MM.1S (cell line): ENCODE results near the gene ASXL1.

Experiments
- DNase-seq: peaks from one replicate; pipeline ENCODE4 v3.0.0-alpha.2; 2015
- H2AFZ ChIP-seq: fragments of 300-600 bp; sonication (generic); 2 replicates; pipeline ENCODE4 v1.6.0; 2016; ENCODE audit warnings: antibody characterized with exemption, low read length
- H3F3A ChIP-seq: fragments of 300-600 bp; sonication (generic); 2 replicates; pipeline ENCODE4 v1.6.1; 2016; ENCODE audit warnings: mild to moderate bottlenecking, antibody characterized with exemption, low read length, moderate library complexity, mixed read lengths; ENCODE audit not compliant: insufficient read depth
- H3K27ac ChIP-seq: fragments of 300-600 bp; sonication (generic); 2 replicates; pipeline ENCODE4 v1.5.1; 2016; ENCODE audit warnings: mild to moderate bottlenecking, low read length
- H3K27me3 ChIP-seq: fragments of 300-600 bp; sonication (generic); replicated peaks from 2 replicates; pipeline ENCODE4 v1.6.0; 2016; ENCODE audit warnings: low read length; ENCODE audit not compliant: insufficient read depth
- H3K36me3 ChIP-seq: fragments of 300-600 bp; sonication (generic); replicated peaks from 2 replicates; pipeline ENCODE4 v1.6.1; 2016; ENCODE audit warnings: mild to moderate bottlenecking, low read length, mixed read lengths; ENCODE audit not compliant: insufficient read depth
- H3K4me1 ChIP-seq: fragments of 300-600 bp; sonication (generic); 2 replicates; pipeline ENCODE4 v1.6.1; 2016; ENCODE audit warnings: low read length, mixed read lengths
- H3K4me2 ChIP-seq: fragments of 300-600 bp; sonication (generic); 2 replicates; pipeline ENCODE4 v1.6.0; 2016; ENCODE audit warnings: low read depth, low read length
- H3K4me3 ChIP-seq: fragments of 300-600 bp; sonication (generic); 2 replicates; pipeline ENCODE4 v1.5.1; 2016; ENCODE audit warnings: low read length, mixed read lengths
- H3K79me2 ChIP-seq: fragments of 300-600 bp; sonication (generic); 2 replicates; pipeline ENCODE4 v1.6.1; 2016; ENCODE audit warnings: mixed run types, low read length, mixed read lengths
- H3K9ac ChIP-seq: fragments of 300-600 bp; sonication (generic); 2 replicates; pipeline ENCODE4 v1.6.1; 2016; ENCODE audit warnings: low read length, mixed read lengths
- H3K9me2 ChIP-seq: fragments of 300-600 bp; sonication (generic); replicated peaks from 2 replicates; pipeline ENCODE4 v1.6.1; 2016; ENCODE audit warnings: mild to moderate bottlenecking, low read length, mixed read lengths; ENCODE audit not compliant: insufficient read depth
- H3K9me3 ChIP-seq: fragments of 300-600 bp; sonication (generic); replicated peaks from 2 replicates; pipeline ENCODE4 v1.6.1; 2016; ENCODE audit warnings: mild to moderate bottlenecking, low read length, mixed read lengths; ENCODE audit not compliant: insufficient read depth
- H4K20me1 ChIP-seq: fragments of 300-600 bp; sonication (generic); 2 replicates; pipeline ENCODE4 v1.6.1; 2016; ENCODE audit warnings: mild to moderate bottlenecking, low read length, moderate library complexity, mixed read lengths; ENCODE audit not compliant: insufficient read depth
- EZH2 ChIP-seq: fragments of 300-600 bp; sonication (generic); optimal IDR thresholded peaks from 2 replicates; pipeline ENCODE3; 2017; ENCODE audit warnings: low read depth, mild to moderate bottlenecking, antibody characterized with exemption, low read length, mixed read lengths
- EZH2phosphoT487 ChIP-seq: fragments of 300-600 bp; sonication (generic); IDR thresholded peaks from 2 replicates; pipeline ENCODE4 v1.6.1; 2018; ENCODE audit warnings: antibody characterized with exemption, low read length
- TF ChIP-seq, protein P1 (sequence below): fragments of 300-600 bp; sonication (generic); IDR thresholded peaks from 2 replicates; pipeline ENCODE4 v1.5.1; 2016; ENCODE audit warnings: antibody characterized with exemption, low read length, mixed read lengths

The ASXL1 gene

DNA sequence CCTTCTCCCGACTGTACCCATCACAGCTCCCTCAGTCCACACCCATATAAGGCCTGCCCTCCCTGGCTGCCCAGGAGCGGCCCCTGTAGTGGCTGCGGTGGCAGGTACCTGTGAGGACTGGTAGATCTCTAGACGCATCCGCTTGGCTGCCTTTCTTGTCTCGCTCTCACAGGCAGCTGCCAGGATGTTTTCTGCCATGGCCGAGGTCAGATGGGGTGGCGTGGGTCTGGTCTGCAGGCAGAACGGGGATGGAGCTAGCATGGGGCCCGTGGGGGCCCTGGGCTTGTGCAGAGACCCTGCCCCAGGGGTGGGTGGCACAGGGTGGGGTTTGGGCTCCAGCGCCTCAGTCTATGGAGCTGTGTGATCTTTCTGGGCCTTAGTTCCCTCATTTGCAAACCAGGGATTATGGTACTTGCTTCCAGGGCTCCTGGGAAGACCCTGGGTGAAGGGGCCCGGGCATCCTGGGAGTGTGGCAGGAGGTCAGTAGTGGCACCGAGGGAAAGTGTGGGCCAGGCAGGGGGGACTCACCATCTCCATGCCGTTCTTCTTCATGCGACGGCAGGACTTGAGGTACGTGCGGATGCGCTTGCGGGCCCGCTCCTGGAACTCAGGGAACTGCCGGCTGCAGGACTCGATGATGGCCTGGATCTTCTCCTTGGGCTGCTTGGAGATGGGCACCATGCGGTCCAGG is 94.8 kb downstream of the ASXL1 start:
- no peak overlapping the region for H3K27ac ChIP-seq
- no peaks in the 10 kb centered on the region for H3K4me1 ChIP-seq
- no peaks in the 10 kb centered on the region for H3K36me3 ChIP-seq
- no peaks in the 10 kb centered on the region for H3K79me2 ChIP-seq
- DNase-seq = no peak
- no peak overlapping the region for H2AFZ ChIP-seq
- no peaks in the 10 kb centered on the region for H3K27me3 ChIP-seq
- no peaks in the 10 kb centered on the region for H3F3A ChIP-seq
- no peaks in the 10 kb centered on the region for H3K9me2 ChIP-seq
- no peak overlapping the region for H3K4me2 ChIP-seq
- no peak overlapping the region for H3K9ac ChIP-seq
- H3K4me3 ChIP-seq = no peak overlapping the region
- TF ChIP-seq EZH2 (no peak), EZH2phosphoT487 (no peak)
- TF ChIP-seq, protein P1, sequence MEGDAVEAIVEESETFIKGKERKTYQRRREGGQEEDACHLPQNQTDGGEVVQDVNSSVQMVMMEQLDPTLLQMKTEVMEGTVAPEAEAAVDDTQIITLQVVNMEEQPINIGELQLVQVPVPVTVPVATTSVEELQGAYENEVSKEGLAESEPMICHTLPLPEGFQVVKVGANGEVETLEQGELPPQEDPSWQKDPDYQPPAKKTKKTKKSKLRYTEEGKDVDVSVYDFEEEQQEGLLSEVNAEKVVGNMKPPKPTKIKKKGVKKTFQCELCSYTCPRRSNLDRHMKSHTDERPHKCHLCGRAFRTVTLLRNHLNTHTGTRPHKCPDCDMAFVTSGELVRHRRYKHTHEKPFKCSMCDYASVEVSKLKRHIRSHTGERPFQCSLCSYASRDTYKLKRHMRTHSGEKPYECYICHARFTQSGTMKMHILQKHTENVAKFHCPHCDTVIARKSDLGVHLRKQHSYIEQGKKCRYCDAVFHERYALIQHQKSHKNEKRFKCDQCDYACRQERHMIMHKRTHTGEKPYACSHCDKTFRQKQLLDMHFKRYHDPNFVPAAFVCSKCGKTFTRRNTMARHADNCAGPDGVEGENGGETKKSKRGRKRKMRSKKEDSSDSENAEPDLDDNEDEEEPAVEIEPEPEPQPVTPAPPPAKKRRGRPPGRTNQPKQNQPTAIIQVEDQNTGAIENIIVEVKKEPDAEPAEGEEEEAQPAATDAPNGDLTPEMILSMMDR = no peak
- no peaks in the 10 kb centered on the region for H4K20me1 ChIP-seq
- H3K9me3 ChIP-seq = no peaks in the 10 kb centered on the region

- H3K4me1 ChIP-seq = no peaks in the 10 kb centered on the region
- TF ChIP-seq EZH2 (no peak), EZH2phosphoT487 (no peak)
- TF ChIP-seq, protein P1 = no peak
- no peaks in the 10 kb centered on the region for H3K79me2 ChIP-seq
- no peak for DNase-seq
- H3K4me3 ChIP-seq = no peak overlapping the region
- no peaks in the 10 kb centered on the region for H3K9me3 ChIP-seq
- H3F3A ChIP-seq = no peaks in the 10 kb centered on the region
- no peak overlapping the region for H3K4me2 ChIP-seq
- H3K27ac ChIP-seq = no peak overlapping the region
- no peak overlapping the region for H2AFZ ChIP-seq
- no peaks in the 10 kb centered on the region for H3K27me3 ChIP-seq
- no peaks in the 10 kb centered on the region for H4K20me1 ChIP-seq
- H3K9ac ChIP-seq = no peak overlapping the region
- H3K9me2 ChIP-seq = no peaks in the 10 kb centered on the region
- H3K36me3 ChIP-seq = no peaks in the 10 kb centered on the region
These were observed 95.5 kb downstream of the ASXL1 start for GRCh38 chr20:32453467-32454163.

DNA sequence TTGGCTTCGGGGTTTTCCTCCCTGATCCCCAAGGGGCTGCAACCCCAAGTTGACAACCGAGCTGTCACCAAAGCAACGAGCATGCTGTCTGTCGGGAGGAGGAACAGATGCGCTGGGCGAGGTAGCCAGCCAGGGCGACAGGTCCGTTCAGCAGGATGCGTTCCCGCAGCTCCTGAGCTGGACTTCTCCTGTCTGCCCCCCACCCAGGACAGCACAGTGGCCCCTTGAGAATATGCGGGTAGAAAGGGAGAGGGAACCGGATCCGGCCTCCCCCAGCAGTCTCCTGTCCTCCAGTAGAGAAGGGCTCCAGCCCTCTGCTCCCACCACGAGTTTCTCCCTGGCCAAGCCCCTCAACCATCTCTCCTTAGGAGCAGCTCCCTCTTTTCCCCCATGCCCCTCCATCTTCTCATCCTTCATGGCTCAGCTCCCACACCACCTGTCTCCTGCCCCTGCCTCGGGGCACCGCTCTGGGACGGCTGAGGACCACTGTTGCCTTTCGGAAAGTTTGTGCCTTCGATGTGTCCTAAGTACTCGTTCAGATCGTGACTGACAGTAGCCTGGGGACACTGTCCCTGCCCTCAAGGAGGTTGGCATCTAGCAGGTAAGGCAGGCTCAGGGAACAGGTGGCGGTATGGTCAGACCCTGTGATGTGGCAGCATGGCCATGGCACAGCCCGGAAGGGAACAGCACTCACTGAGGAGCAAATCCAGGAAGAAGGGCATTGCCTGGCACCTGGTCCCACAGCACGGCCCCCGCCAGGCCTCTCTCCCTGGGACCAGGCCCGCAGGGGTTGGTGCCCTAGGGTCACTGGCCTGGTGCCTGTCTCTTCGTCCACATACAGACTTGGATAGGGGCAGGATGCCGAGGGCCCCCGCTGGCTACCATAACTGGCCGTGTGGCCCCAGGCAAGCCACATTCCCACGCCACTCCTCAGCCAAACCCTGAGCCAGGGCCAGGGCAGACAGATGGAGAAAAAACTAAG is 96.3 kb downstream of the ASXL1 start:
- no peaks in the 10 kb centered on the region for H3K9me2 ChIP-seq
- H3K27me3 ChIP-seq = no peaks in the 10 kb centered on the region
- H3K4me1 ChIP-seq = no peaks in the 10 kb centered on the region
- no peak overlapping the region for H2AFZ ChIP-seq
- H3K9ac ChIP-seq = no peak overlapping the region
- H4K20me1 ChIP-seq = no peaks in the 10 kb centered on the region
- TF ChIP-seq EZH2 (no peak), EZH2phosphoT487 (no peak)
- TF ChIP-seq, protein P1 = no peak
- H3K4me2 ChIP-seq = no peak overlapping the region
- no peak for DNase-seq
- no peak overlapping the region for H3K4me3 ChIP-seq
- H3K9me3 ChIP-seq = no peaks in the 10 kb centered on the region
- H3K27ac ChIP-seq = no peak overlapping the region
- no peaks in the 10 kb centered on the region for H3K36me3 ChIP-seq
- H3K79me2 ChIP-seq = no peaks in the 10 kb centered on the region
- H3F3A ChIP-seq = no peaks in the 10 kb centered on the region
